Upper lobe of left lung (tissue), 6 donors: ENCODE measurements around the gene COBL. TPM values are rescaled to one million over a fixed set of nuclear protein-coding genes. Genes with fewer than 3 reads are reported as not detected.
A peak's percentile ranks its signal among the peaks of the same experiment; 100 is the strongest.

Source experiments
- ATAC-seq, 2 donors: fragments of 200-7000 bp; cut with Tn5 transposase; one replicate each; pipeline ENCODE4 v1.9.1; 2022; ENCODE audit warnings: mild to moderate bottlenecking in 2 of 2, moderate library complexity in 2 of 2; ENCODE audit not compliant: low FRiP score in 2 of 2
- DNase-seq, 2 donors: peaks; one replicate each; pipeline ENCODE4 v3.0.0-alpha.2; 2019 to 2020
- H3K27ac ChIP-seq, 4 donors: fragments of 200-600 bp; sonication (generic); one replicate each; pipeline ENCODE4 v1.5.1; 2016 to 2019
- H3K27me3 ChIP-seq, 4 donors: fragments of 200-600 bp; sonication (generic); one replicate each; pipeline ENCODE4 v1.5.1; 2017 to 2019
- H3K36me3 ChIP-seq, 4 donors: fragments of 200-600 bp; sonication (generic); one replicate each; pipeline ENCODE4 v1.5.1; 2016 to 2019
- H3K4me1 ChIP-seq, 4 donors: fragments of 200-600 bp; sonication (generic); one replicate each; pipeline ENCODE4 v1.5.1; 2018 to 2019
- H3K4me3 ChIP-seq, 4 donors: fragments of 200-600 bp; sonication (generic); one replicate each; pipeline ENCODE4 v1.5.1; 2017 to 2019; ENCODE audit warnings: mild to moderate bottlenecking in 2 of 4, moderate library complexity in 1 of 4
- H3K9me3 ChIP-seq, 4 donors: fragments of 200-600 bp; sonication (generic); one replicate each; pipeline ENCODE4 v1.5.1; 2018 to 2019
- CTCF ChIP-seq, 6 experiments: fragments of 450-650 bp in 4 of 6; fragments of 200-600 bp in 2 of 6; sonication (generic) in 2 of 6; IDR thresholded peaks; one replicate each; pipeline ENCODE4 v1.5.1; 2016 to 2019; ENCODE audit warnings: antibody characterized with exemption in 6 of 6
- EP300 ChIP-seq, 4 donors: sonication (generic); formaldehyde crosslinking; IDR thresholded peaks; one replicate each; pipeline ENCODE4 v1.5.1; 2017; ENCODE audit warnings: antibody characterized with exemption in 4 of 4, control low read depth in 2 of 4
- POLR2A ChIP-seq, 4 donors: fragments of 450-650 bp; IDR thresholded peaks; one replicate each; pipeline ENCODE4 v1.5.1; 2016 to 2017; ENCODE audit warnings: antibody characterized with exemption in 4 of 4, mild to moderate bottlenecking in 2 of 4
- POLR2AphosphoS5 ChIP-seq, 2 donors: sonication (generic); formaldehyde crosslinking; IDR thresholded peaks; one replicate each; pipeline ENCODE4 v1.5.1; 2017; ENCODE audit warnings: antibody characterized with exemption in 2 of 2
- WGBS, 2 donors: methylation state at CpG; one replicate each; pipeline ENCODE4 v1.1.5; 2017 to 2018; 5-methylcytosine and 5-hydroxymethylcytosine counted together
- total RNA-seq, 6 donors: library from RNA; depleted of rRNA in 4 of 6; stranded (reverse); fragments of >200 nt in 4 of 6; gene quantifications; one replicate each; pipeline versions ENCODE4 v1.1.0 to v1.2.1, GENCODE V29; 2016 to 2021
- donor health status: DM: no; HTN: no; CAD: no; lungs with moderate emphysema.
- donor health status: DM: no; HTN: yes; CAD: no; lungs with severe emphysema.

The COBL gene
- total RNA-seq, 6 donors from 2014 or later: 27.0 to 54.7 (median 36.8) TPM

- H3K9me3 ChIP-seq: no peaks in the 10 kb centered on the region
- H3K4me1 ChIP-seq: peaks cover 0 to 7% (median 0%) of the 10 kb centered on the region in 4 donors
- WGBS, 2 donors: 81% methylated on average over 7 of the region's 8 CpGs
- H3K4me3 ChIP-seq: no peak overlapping the region
- TF ChIP-seq EP300 (IDR thresholded peaks at IDR 0.05) (no peak), POLR2AphosphoS5 (IDR thresholded peaks at IDR 0.05) (no peak), POLR2A (IDR thresholded peaks at IDR 0.05) (no peak), CTCF (IDR thresholded peaks at IDR 0.05) (no peak)
- ATAC-seq (no peak), DNase-seq (no peak)
- H3K27me3 ChIP-seq: no peaks in the 10 kb centered on the region
- no peaks in the 10 kb centered on the region for H3K36me3 ChIP-seq
- H3K27ac ChIP-seq: no peak overlapping the region
Observed at GRCh38 chr7:51012569-51013217, 303.9 kb downstream of the COBL start.

GRCh38 chr7:51011710-51012350 lies 304.8 kb downstream of the COBL start:
- H3K27ac ChIP-seq: no peak overlapping the region
- 79 to 89% methylated on average over 7 of the region's 7 CpGs for WGBS, 2 donors
- TF ChIP-seq EP300 (IDR thresholded peaks at IDR 0.05) (no peak), POLR2A (IDR thresholded peaks at IDR 0.05) (no peak), POLR2AphosphoS5 (IDR thresholded peaks at IDR 0.05) (no peak), CTCF (IDR thresholded peaks at IDR 0.05) (no peak)

GRCh38 chr7:51010534-51010933 lies 306.1 kb downstream of the COBL start:
- ATAC-seq (no peak), DNase-seq (no peak)
- 65 to 72% methylated on average over 5 to 7 of the region's 7 CpGs for WGBS, 2 donors
- H3K4me1 ChIP-seq: peaks cover 0 to 7% (median 0%) of the 10 kb centered on the region in 4 donors
- H3K36me3 ChIP-seq: no peaks in the 10 kb centered on the region
- H3K27ac ChIP-seq: no peak overlapping the region
- no peaks in the 10 kb centered on the region for H3K27me3 ChIP-seq
- TF ChIP-seq CTCF (IDR thresholded peaks at IDR 0.05): no peak
- no peak for TF ChIP-seq EP300 (IDR thresholded peaks at IDR 0.05)
- TF ChIP-seq POLR2A (IDR thresholded peaks at IDR 0.05): no peak
- TF ChIP-seq POLR2AphosphoS5 (IDR thresholded peaks at IDR 0.05): no peak
- H3K9me3 ChIP-seq: no peaks in the 10 kb centered on the region
- no peak overlapping the region for H3K4me3 ChIP-seq

More at GRCh38 chr7:51011710-51012350, 304.8 kb downstream of the COBL start:
- no peaks in the 10 kb centered on the region for H3K27me3 ChIP-seq
- ATAC-seq (no peak), DNase-seq (no peak)
- H3K36me3 ChIP-seq: no peaks in the 10 kb centered on the region
- peaks cover 0 to 7% (median 0%) of the 10 kb centered on the region in 4 donors for H3K4me1 ChIP-seq
- no peaks in the 10 kb centered on the region for H3K9me3 ChIP-seq
- no peak overlapping the region for H3K4me3 ChIP-seq

- H3K4me1 ChIP-seq: peaks cover 0 to 7% (median 0%) of the 10 kb centered on the region in 4 donors
- TF ChIP-seq CTCF (IDR thresholded peaks at IDR 0.05): no peak
- no peak for TF ChIP-seq EP300 (IDR thresholded peaks at IDR 0.05)
- no peak for TF ChIP-seq POLR2AphosphoS5 (IDR thresholded peaks at IDR 0.05)
- TF ChIP-seq POLR2A (IDR thresholded peaks at IDR 0.05): no peak
- H3K27ac ChIP-seq: no peak overlapping the region
- ATAC-seq (peak in 1 of 2 donors; percentile 11), DNase-seq (no peak)
- H3K9me3 ChIP-seq: no peaks in the 10 kb centered on the region
- H3K27me3 ChIP-seq: no peaks in the 10 kb centered on the region
- H3K36me3 ChIP-seq: no peaks in the 10 kb centered on the region
- H3K4me3 ChIP-seq: no peak overlapping the region
- WGBS, 2 donors: 70 to 76% methylated on average over 16 to 17 of the region's 17 CpGs
Observed at GRCh38 chr7:51009716-51010496, 306.7 kb downstream of the COBL start.
